ENCODE data around the gene GKAP1.

GKAP1 gene

DNA sequence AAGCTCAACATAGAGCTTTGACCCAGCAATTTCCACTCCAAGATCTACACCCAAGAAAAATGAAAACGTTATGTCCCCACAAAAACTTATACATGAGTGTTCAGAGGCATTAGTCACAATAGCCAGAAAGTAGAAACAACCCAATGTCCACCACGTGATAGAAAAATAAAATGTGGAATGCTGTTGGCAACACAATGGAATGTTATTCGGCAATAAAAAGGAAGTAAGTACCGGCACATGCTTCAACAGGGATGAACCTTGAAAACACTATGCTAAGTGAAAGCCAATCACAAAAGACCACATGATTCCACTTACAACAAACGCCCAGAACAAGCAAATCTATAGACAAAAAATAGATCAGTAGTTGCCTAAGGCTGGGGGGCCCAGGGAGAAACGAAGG, 115.8 kb downstream of the GKAP1 start:
- no peaks in the 10 kb centered on the region for H3K36me3 ChIP-seq (ENCODE audit: control insufficient read depth in 1 of 2, insufficient read depth in 2 of 2, low read length in 2 of 2)
- no peaks in the 10 kb centered on the region for H3K27me3 ChIP-seq (ENCODE audit: low read depth, low read length)
- H3K27ac ChIP-seq (ENCODE audit: low read length), result no peak overlapping the region
- H3K9me3 ChIP-seq (ENCODE audit: control insufficient read depth in 1 of 2, low read length in 2 of 2), result no peaks in the 10 kb centered on the region
- no peak overlapping the region for H3K4me3 ChIP-seq (ENCODE audit: low read depth in 1 of 2, low read length in 2 of 2)
- H3K4me1 ChIP-seq (ENCODE audit: control insufficient read depth in 1 of 2, insufficient read depth in 2 of 2, low read length in 2 of 2), result peaks cover 4 to 47% of the 10 kb centered on the region in 2 donors

GRCh38 chr9:83701286-83701685, 116.3 kb downstream of the GKAP1 start:
- no peaks in the 10 kb centered on the region for H3K27me3 ChIP-seq (ENCODE audit: low read depth, low read length)
- H3K4me3 ChIP-seq (ENCODE audit: low read depth in 1 of 2, low read length in 2 of 2), result no peak overlapping the region
- no peaks in the 10 kb centered on the region for H3K9me3 ChIP-seq (ENCODE audit: control insufficient read depth in 1 of 2, low read length in 2 of 2)
- peaks cover 4 to 50% of the 10 kb centered on the region in 2 donors for H3K4me1 ChIP-seq (ENCODE audit: control insufficient read depth in 1 of 2, insufficient read depth in 2 of 2, low read length in 2 of 2)
- H3K36me3 ChIP-seq (ENCODE audit: control insufficient read depth in 1 of 2, insufficient read depth in 2 of 2, low read length in 2 of 2), result no peaks in the 10 kb centered on the region
- H3K27ac ChIP-seq (ENCODE audit: low read length), result no peak overlapping the region

DNA sequence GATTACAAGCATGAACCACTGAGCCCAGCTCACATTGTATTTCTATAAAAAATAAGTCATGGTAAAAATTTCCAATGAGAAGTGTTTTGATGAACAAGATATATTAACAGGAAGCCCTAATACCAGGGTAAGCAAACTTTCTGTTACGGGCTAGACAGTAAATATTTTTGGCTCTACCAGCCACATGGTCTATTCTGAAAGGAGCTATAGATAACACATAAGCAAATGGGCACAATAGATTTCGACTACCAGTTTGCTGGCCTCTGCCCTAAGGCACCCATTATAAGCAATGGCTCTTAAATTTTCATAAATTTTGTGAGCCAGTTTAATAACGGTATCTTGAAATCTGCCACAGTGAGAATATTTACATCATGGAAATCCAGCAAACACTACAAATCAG, 118.0 kb downstream of the GKAP1 start:
- Histone ChIP-seq H3K27me3 (ENCODE audit: low read depth, low read length) (no peaks in the 10 kb centered on the region), H3K36me3 (ENCODE audit: control insufficient read depth in 1 of 2, insufficient read depth in 2 of 2, low read length in 2 of 2) (no peaks in the 10 kb centered on the region), H3K27ac (ENCODE audit: low read length) (no peak overlapping the region), H3K9me3 (ENCODE audit: control insufficient read depth in 1 of 2, low read length in 2 of 2) (no peaks in the 10 kb centered on the region), H3K4me1 (ENCODE audit: control insufficient read depth in 1 of 2, insufficient read depth in 2 of 2, low read length in 2 of 2) (peaks cover 4 to 38% of the 10 kb centered on the region in 2 donors), H3K4me3 (ENCODE audit: low read depth in 1 of 2, low read length in 2 of 2) (no peak overlapping the region)

DNA sequence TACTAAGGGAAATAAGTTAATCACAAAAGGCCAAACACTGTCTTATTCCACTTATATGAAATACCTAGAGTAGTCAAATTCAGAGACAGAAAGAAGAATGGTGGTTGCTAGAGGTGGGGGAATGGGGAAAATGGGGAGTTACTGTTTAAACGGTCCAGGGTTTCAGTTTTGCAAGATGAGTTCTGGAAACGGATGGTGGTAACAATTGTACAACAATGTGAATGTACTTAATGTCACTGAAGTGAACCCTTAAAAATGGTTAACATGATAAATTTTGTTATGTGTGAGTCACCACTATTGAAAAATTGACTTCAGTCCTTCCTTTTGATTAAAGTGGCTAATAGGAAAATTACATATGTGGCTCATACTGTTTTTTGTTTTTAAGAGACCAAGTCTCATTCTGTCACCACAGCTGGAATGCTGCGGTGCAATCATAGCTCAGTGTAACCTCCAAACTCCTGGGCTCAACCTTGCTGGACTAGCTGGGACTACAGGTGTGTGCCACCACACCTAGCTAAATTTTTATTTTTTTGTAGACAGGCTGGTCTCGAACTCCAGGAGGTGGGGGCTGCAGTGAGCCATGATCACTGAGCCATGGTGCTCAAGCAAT, 118.5 kb downstream of the GKAP1 start:
- Histone ChIP-seq H3K27me3 (ENCODE audit: low read depth, low read length) (no peaks in the 10 kb centered on the region), H3K4me3 (ENCODE audit: low read depth in 1 of 2, low read length in 2 of 2) (no peak overlapping the region), H3K36me3 (ENCODE audit: control insufficient read depth in 1 of 2, insufficient read depth in 2 of 2, low read length in 2 of 2) (no peaks in the 10 kb centered on the region), H3K4me1 (ENCODE audit: control insufficient read depth in 1 of 2, insufficient read depth in 2 of 2, low read length in 2 of 2) (peaks cover 4 to 33% of the 10 kb centered on the region in 2 donors), H3K9me3 (ENCODE audit: control insufficient read depth in 1 of 2, low read length in 2 of 2) (no peaks in the 10 kb centered on the region), H3K27ac (ENCODE audit: low read length) (no peak overlapping the region)

- no peaks in the 10 kb centered on the region for H3K36me3 ChIP-seq (ENCODE audit: control insufficient read depth in 1 of 2, insufficient read depth in 2 of 2, low read length in 2 of 2)
- H3K4me3 ChIP-seq (ENCODE audit: low read depth in 1 of 2, low read length in 2 of 2), result no peak overlapping the region
- no peaks in the 10 kb centered on the region for H3K9me3 ChIP-seq (ENCODE audit: control insufficient read depth in 1 of 2, low read length in 2 of 2)
- peaks cover 0 to 10% of the 10 kb centered on the region in 2 donors for H3K4me1 ChIP-seq (ENCODE audit: control insufficient read depth in 1 of 2, insufficient read depth in 2 of 2, low read length in 2 of 2)
- H3K27me3 ChIP-seq (ENCODE audit: low read depth, low read length), result no peaks in the 10 kb centered on the region
- H3K27ac ChIP-seq (ENCODE audit: low read length), result no peak overlapping the region
Measured at GRCh38 chr9:83691492-83691891, 126.1 kb downstream of the GKAP1 start.
